HepG2 (cell line): ENCODE measurements around the gene CMIP. TPM values are rescaled to one million over a fixed set of nuclear protein-coding genes. Genes with fewer than 3 reads are reported as not detected.

ENCODE experiments used
- ARNT2 ChIP-seq: sonication (generic); formaldehyde crosslinking; IDR thresholded peaks from 2 replicates; pipeline ENCODE4 v1.8.0; 2022; ENCODE audit warnings: mild to moderate bottlenecking, low read depth, missing genetic modification reagents, moderate library complexity
- KLF16 ChIP-seq, 2 experiments: sonication (generic) in 1 of 2; formaldehyde crosslinking in 1 of 2; IDR thresholded peaks; 2 replicates each; pipeline versions ENCODE4 v1.6.1 to v1.8.0; 2016 to 2023; ENCODE audit warnings: missing genetic modification reagents in 2 of 2, missing compliant biosample characterization in 1 of 2
- PATZ1 ChIP-seq: sonication (generic); formaldehyde crosslinking; IDR thresholded peaks from 2 replicates; pipeline ENCODE4 v1.4.0; 2020; ENCODE audit warnings: missing genetic modification reagents
- PRMT3 ChIP-seq: sonication (generic); formaldehyde crosslinking; IDR thresholded peaks from 2 replicates; pipeline ENCODE4 v1.8.1; 2022; ENCODE audit warnings: low read depth, mild to moderate bottlenecking, moderate library complexity, missing genetic modification reagents, borderline replicate concordance
- ZBTB40 ChIP-seq, 2 experiments: fragments of 450-650 bp in 1 of 2; sonication (generic) in 1 of 2; formaldehyde crosslinking in 1 of 2; IDR thresholded peaks; 2 replicates each; pipeline versions ENCODE4 v1.6.1 to v1.8.0; 2016 to 2022; ENCODE audit warnings: antibody characterized with exemption in 1 of 2, mild to moderate bottlenecking in 1 of 2, missing genetic modification reagents in 1 of 2
- ZFYVE20 ChIP-seq: sonication (generic); formaldehyde crosslinking; IDR thresholded peaks from 2 replicates; pipeline ENCODE4 v1.8.0; 2023; ENCODE audit warnings: low read depth, mild to moderate bottlenecking, moderate library complexity, missing genetic modification reagents, borderline replicate concordance
- ZNF562 ChIP-seq: sonication (generic); formaldehyde crosslinking; IDR thresholded peaks from 2 replicates; pipeline ENCODE4 v1.8.0; 2022; ENCODE audit warnings: missing genetic modification reagents, borderline replicate concordance
- polyA plus RNA-seq, 8 experiments: library from polyadenylated mRNA; depleted of rRNA in 3 of 8; stranded (reverse) in 7 of 8; unstranded in 1 of 8; fragments of >200 nt; fragmentation: Illumina TruSeq in 4 of 8; extraction: Trizol in 4 of 8; gene quantifications; 2 replicates each; pipeline versions ENCODE4 v1.2.1 to v1.2.3, GENCODE V29; 2011 to 2016; ENCODE audit warnings: low read depth in 4 of 8, missing spikeins in 1 of 8, mixed read lengths in 1 of 8; ENCODE audit not compliant: insufficient read depth in 1 of 8
- total RNA-seq, 5 experiments: library from RNA; depleted of rRNA; stranded (reverse); fragments of >200 nt; fragmentation: Illumina TruSeq; extraction: Trizol; gene quantifications; 2 replicates each; pipeline ENCODE4 v1.2.3, GENCODE V29; 2016; ENCODE audit warnings: low read depth in 1 of 5

Gene CMIP
- total and polyA plus RNA-seq, 2 of the 13 experiments (the other 11 are each of a cell fraction or from before 2014, with no cell fraction given) = 10.9 to 18.1 TPM

- TF ChIP-seq ZFYVE20 (CRISPR knock-in tag) = no peak
- TF ChIP-seq ARNT2 (CRISPR knock-in tag) = no peak
- TF ChIP-seq KLF16 (CRISPR knock-in tag; IDR thresholded peaks at IDR 0.05) = no peak
- peak; percentile 69 for TF ChIP-seq PATZ1 (CRISPR knock-in tag)
- no peak for TF ChIP-seq PRMT3 (CRISPR knock-in tag)
- TF ChIP-seq ZBTB40 (IDR thresholded peaks at IDR 0.05) = no peak
- no peak for TF ChIP-seq ZBTB40 (CRISPR knock-in tag; IDR thresholded peaks at IDR 0.05)
- TF ChIP-seq ZNF562 (CRISPR knock-in tag) = no peak
These were observed 123.6 kb downstream of the CMIP start (continued) for GRCh38 chr16:81567987-81568748.
